Upper lobe of right lung (tissue), 1 donor: ENCODE data around the gene ZNF346. TPM values are rescaled to one million over a fixed set of nuclear protein-coding genes. Genes with fewer than 3 reads are reported as not detected.

Source experiments
- ATAC-seq: fragments of 200-7000 bp; cut with Tn5 transposase; one replicate; pipeline ENCODE4 v1.9.1; 2020; ENCODE audit warnings: mild to moderate bottlenecking, moderate library complexity
- DNase-seq: peaks from one replicate; pipeline ENCODE4 v3.0.0-alpha.2; 2020
- H3K27ac ChIP-seq: fragments of 200-600 bp; one replicate; pipeline ENCODE4 v1.8.0; 2022
- H3K27me3 ChIP-seq: fragments of 200-600 bp; one replicate; pipeline ENCODE4 v1.8.0; 2022; ENCODE audit warnings: mild to moderate bottlenecking
- H3K36me3 ChIP-seq: fragments of 200-600 bp; one replicate; pipeline ENCODE4 v1.8.0; 2022
- H3K4me1 ChIP-seq: fragments of 200-600 bp; one replicate; pipeline ENCODE4 v1.8.0; 2022
- H3K4me3 ChIP-seq: fragments of 200-600 bp; one replicate; pipeline ENCODE4 v1.8.0; 2022; ENCODE audit warnings: mild to moderate bottlenecking
- H3K9me3 ChIP-seq: fragments of 200-600 bp; one replicate; pipeline ENCODE4 v1.8.0; 2022
- intact Hi-C: fragments of 100-400 bp; cut with DNase I; formaldehyde crosslinking; loops from one replicate; pipeline ENCODE4 v1.11.0; 2022
- total RNA-seq: library from RNA; stranded (reverse); fragmentation: NEBNext Ultra II Directional; extraction: Animal tissue kit (Norgen Biotek cat#: 25700); gene quantifications from one replicate; pipeline ENCODE4 v1.2.1, GENCODE V29; 2021
- TF ChIP-seq, protein P1 (sequence below): fragments of 200-600 bp; IDR thresholded peaks from one replicate; pipeline ENCODE4 v1.8.0; 2022; ENCODE audit warnings: antibody characterized with exemption
- donor health status: DM: no; HTN: yes; CAD: no; lungs with severe emphysema.

Gene ZNF346
- total RNA-seq, 1 donor from 2014 or later: 12.9 TPM

GRCh38 chr5:177077335-177077734, 54.8 kb downstream of the ZNF346 start:
- Histone ChIP-seq H3K36me3 (no peaks in the 10 kb centered on the region), H3K4me3 (no peak overlapping the region), H3K9me3 (no peaks in the 10 kb centered on the region), H3K27ac (no peak overlapping the region), H3K27me3 (no peaks in the 10 kb centered on the region), H3K4me1 (no peaks in the 10 kb centered on the region)
- TF ChIP-seq, protein P1, sequence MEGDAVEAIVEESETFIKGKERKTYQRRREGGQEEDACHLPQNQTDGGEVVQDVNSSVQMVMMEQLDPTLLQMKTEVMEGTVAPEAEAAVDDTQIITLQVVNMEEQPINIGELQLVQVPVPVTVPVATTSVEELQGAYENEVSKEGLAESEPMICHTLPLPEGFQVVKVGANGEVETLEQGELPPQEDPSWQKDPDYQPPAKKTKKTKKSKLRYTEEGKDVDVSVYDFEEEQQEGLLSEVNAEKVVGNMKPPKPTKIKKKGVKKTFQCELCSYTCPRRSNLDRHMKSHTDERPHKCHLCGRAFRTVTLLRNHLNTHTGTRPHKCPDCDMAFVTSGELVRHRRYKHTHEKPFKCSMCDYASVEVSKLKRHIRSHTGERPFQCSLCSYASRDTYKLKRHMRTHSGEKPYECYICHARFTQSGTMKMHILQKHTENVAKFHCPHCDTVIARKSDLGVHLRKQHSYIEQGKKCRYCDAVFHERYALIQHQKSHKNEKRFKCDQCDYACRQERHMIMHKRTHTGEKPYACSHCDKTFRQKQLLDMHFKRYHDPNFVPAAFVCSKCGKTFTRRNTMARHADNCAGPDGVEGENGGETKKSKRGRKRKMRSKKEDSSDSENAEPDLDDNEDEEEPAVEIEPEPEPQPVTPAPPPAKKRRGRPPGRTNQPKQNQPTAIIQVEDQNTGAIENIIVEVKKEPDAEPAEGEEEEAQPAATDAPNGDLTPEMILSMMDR: no peak
- no peak for DNase-seq
- ATAC-seq: no peak
- intact Hi-C loops: no loop called here

DNA sequence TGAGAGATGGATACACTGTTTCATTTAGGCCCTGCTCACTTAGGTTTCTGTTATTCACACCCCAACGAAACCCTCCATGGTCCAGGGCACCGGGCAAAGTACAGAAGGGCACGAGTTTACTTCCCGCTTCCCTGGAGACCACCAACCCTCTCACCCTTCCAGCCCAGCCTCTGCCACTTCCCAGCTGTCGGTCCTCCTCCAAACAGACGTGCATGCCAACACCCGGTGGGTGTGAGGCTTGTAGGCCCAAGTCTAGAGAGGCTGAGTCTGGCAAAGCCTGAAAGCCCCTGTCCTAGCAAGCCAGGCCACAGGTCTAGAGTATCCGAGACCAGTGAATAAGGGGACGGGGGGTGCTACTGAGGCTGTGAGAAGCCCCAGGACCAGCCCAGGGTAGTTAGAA, 57.1 kb downstream of the ZNF346 start:
- Histone ChIP-seq H3K9me3 (no peaks in the 10 kb centered on the region), H3K4me3 (no peak overlapping the region), H3K27me3 (no peaks in the 10 kb centered on the region), H3K4me1 (no peaks in the 10 kb centered on the region), H3K36me3 (no peaks in the 10 kb centered on the region), H3K27ac (no peak overlapping the region)
- DNase-seq (no peak), ATAC-seq (peak; percentile 35)
- intact Hi-C loops: no loop called here
- TF ChIP-seq, protein P1: no peak

GRCh38 chr5:177080265-177080664, 57.8 kb downstream of the ZNF346 start:
- ATAC-seq: no peak
- DNase-seq: no peak
- H3K9me3 ChIP-seq: no peaks in the 10 kb centered on the region
- no peaks in the 10 kb centered on the region for H3K36me3 ChIP-seq
- no peak overlapping the region for H3K27ac ChIP-seq
- TF ChIP-seq, protein P1: no peak
- no peak overlapping the region for H3K4me3 ChIP-seq
- intact Hi-C loops: no loop called here
- no peaks in the 10 kb centered on the region for H3K27me3 ChIP-seq
- H3K4me1 ChIP-seq: no peaks in the 10 kb centered on the region

DNA sequence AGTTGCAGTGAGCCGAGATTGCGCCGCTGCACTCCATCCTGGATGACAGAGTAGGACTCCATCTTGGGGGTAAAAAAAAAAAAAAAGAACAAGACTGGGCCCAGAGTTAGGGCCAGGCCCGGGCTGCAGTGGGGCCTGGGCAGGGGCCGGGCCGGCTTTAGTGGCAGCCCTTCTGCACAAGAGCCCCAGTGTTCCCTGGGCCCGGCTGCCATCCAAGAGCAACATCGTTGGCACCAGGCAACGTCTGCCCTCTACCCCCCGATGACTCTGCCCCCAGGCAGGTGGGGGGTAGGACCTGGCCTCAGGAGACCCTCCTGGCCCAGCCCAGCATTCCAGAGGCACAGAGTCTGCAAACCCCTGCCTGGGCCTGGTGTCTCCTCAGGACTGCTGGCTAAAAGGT, 59.4 kb downstream of the ZNF346 start:
- Histone ChIP-seq H3K36me3 (no peaks in the 10 kb centered on the region), H3K9me3 (no peaks in the 10 kb centered on the region), H3K4me1 (peaks cover 5% of the 10 kb centered on the region), H3K27me3 (no peaks in the 10 kb centered on the region), H3K27ac (no peak overlapping the region), H3K4me3 (no peak overlapping the region)
- ATAC-seq (no peak), DNase-seq (no peak)
- intact Hi-C loops: no loop called here
- TF ChIP-seq, protein P1: no peak

- no peak for DNase-seq
- H3K4me3 ChIP-seq: no peak overlapping the region
- H3K9me3 ChIP-seq: no peaks in the 10 kb centered on the region
- ATAC-seq: no peak
- no peak overlapping the region for H3K27ac ChIP-seq
- no peaks in the 10 kb centered on the region for H3K36me3 ChIP-seq
- TF ChIP-seq, protein P1: no peak
- H3K4me1 ChIP-seq: peaks cover 11% of the 10 kb centered on the region
- no peaks in the 10 kb centered on the region for H3K27me3 ChIP-seq
- intact Hi-C loops: no loop called here
Observed at GRCh38 chr5:177083357-177083756, 60.9 kb downstream of the ZNF346 start.

- intact Hi-C loops: no loop called here
- DNase-seq (no peak), ATAC-seq (no peak)
- TF ChIP-seq, protein P1: no peak
- Histone ChIP-seq H3K27me3 (no peaks in the 10 kb centered on the region), H3K4me1 (peaks cover 11% of the 10 kb centered on the region), H3K4me3 (no peak overlapping the region), H3K9me3 (no peaks in the 10 kb centered on the region), H3K27ac (no peak overlapping the region), H3K36me3 (no peaks in the 10 kb centered on the region)
Observed at GRCh38 chr5:177084175-177084574, 61.7 kb downstream of the ZNF346 start.
